ENCODE data around the gene ABL1.

ABL1 gene

GRCh38 chr9:130825351-130825651, 9.8 kb upstream of the ABL1 start:
- H2BK5ac ChIP-seq (ENCODE audit: low read depth, low read length, poor library complexity, severe bottlenecking): no peak overlapping the region
- no peaks in the 10 kb centered on the region for H3K9me3 ChIP-seq (ENCODE audit: control insufficient read depth, low read length)
- H2BK12ac ChIP-seq (ENCODE audit: low read length in 2 of 2): no peak overlapping the region
- no peak overlapping the region for H4K91ac ChIP-seq (ENCODE audit: low read length)
- peaks cover 14% of the 10 kb centered on the region for H3K4me1 ChIP-seq (ENCODE audit: control insufficient read depth, insufficient read depth, low read depth, low read length)
- no peak overlapping the region for H3K14ac ChIP-seq (ENCODE audit: low read length in 2 of 2)
- H3K4me3 ChIP-seq (ENCODE audit: insufficient read depth in 1 of 2, low read depth in 1 of 2, low read length in 2 of 2): peak overlapping the region in 1 of 2 experiments; percentile 65
- H3K23ac ChIP-seq (ENCODE audit: low read length in 2 of 2): no peak overlapping the region
- no peaks in the 10 kb centered on the region for H3K27me3 ChIP-seq (ENCODE audit: control insufficient read depth in 1 of 2, insufficient read depth in 1 of 2, low read length in 2 of 2)
- H2BK120ac ChIP-seq (ENCODE audit: low read depth, low read length): no peak overlapping the region
- no peak overlapping the region for H3K4me2 ChIP-seq (ENCODE audit: low read length, poor library complexity, severe bottlenecking)
- H3K27ac ChIP-seq (ENCODE audit: low read length, poor library complexity, severe bottlenecking): peak overlapping the region; percentile 95
- no peaks in the 10 kb centered on the region for H3K36me3 ChIP-seq (ENCODE audit: control insufficient read depth in 1 of 2, insufficient read depth in 2 of 2, low read depth in 1 of 2, low read length in 2 of 2)
- peaks cover 9% of the 10 kb centered on the region for H3K79me1 ChIP-seq (replicated peaks; ENCODE audit: low read length, poor library complexity, severe bottlenecking)
- no peak overlapping the region for H3K4ac ChIP-seq (ENCODE audit: low read depth in 1 of 2, low read length in 2 of 2)
- H4K8ac ChIP-seq (ENCODE audit: low read length): no peak overlapping the region
- H3K18ac ChIP-seq (ENCODE audit: low read depth in 1 of 2, low read length in 2 of 2): no peak overlapping the region
- no peak overlapping the region for H2BK15ac ChIP-seq (ENCODE audit: low read depth, poor library complexity, severe bottlenecking)
- H2AFZ ChIP-seq (ENCODE audit: low read depth, low read length): no peak overlapping the region
- H2AK5ac ChIP-seq (ENCODE audit: low read length, severe bottlenecking): no peak overlapping the region
- DNase-seq: no peak
- peak overlapping the region; percentile 79 for H3K9ac ChIP-seq (ENCODE audit: low read length)

GRCh38 chr9:130825809-130826208, 9.2 kb upstream of the ABL1 start:
- H4K8ac ChIP-seq (ENCODE audit: low read length): no peak overlapping the region
- H2BK120ac ChIP-seq (ENCODE audit: low read depth, low read length): no peak overlapping the region
- H3K79me1 ChIP-seq (replicated peaks; ENCODE audit: low read length, poor library complexity, severe bottlenecking): peaks cover 9% of the 10 kb centered on the region
- WGBS: 83% methylated on average over 5 of the region's 5 CpGs
- H3K14ac ChIP-seq (ENCODE audit: low read length in 2 of 2): no peak overlapping the region
- no peak overlapping the region for H3K23ac ChIP-seq (ENCODE audit: low read length in 2 of 2)
- H2AFZ ChIP-seq (ENCODE audit: low read depth, low read length): no peak overlapping the region
- peak overlapping the region; percentile 22 for H3K4me2 ChIP-seq (ENCODE audit: low read length, poor library complexity, severe bottlenecking)
- peak overlapping the region; percentile 85 for H2AK5ac ChIP-seq (ENCODE audit: low read length, severe bottlenecking)
- no peak overlapping the region for H2BK5ac ChIP-seq (ENCODE audit: low read depth, low read length, poor library complexity, severe bottlenecking)
- H3K4me1 ChIP-seq (ENCODE audit: control insufficient read depth, insufficient read depth, low read depth, low read length): peaks cover 15% of the 10 kb centered on the region
- no peak overlapping the region for H4K91ac ChIP-seq (ENCODE audit: low read length)
- H3K9me3 ChIP-seq (ENCODE audit: control insufficient read depth, low read length): no peaks in the 10 kb centered on the region
- no peak overlapping the region for H2BK12ac ChIP-seq (ENCODE audit: low read length in 2 of 2)
- H3K9ac ChIP-seq (ENCODE audit: low read length): peak overlapping the region; percentile 79
- H3K27me3 ChIP-seq (ENCODE audit: control insufficient read depth in 1 of 2, insufficient read depth in 1 of 2, low read length in 2 of 2): no peaks in the 10 kb centered on the region
- no peak overlapping the region for H3K4ac ChIP-seq (ENCODE audit: low read depth in 1 of 2, low read length in 2 of 2)
- peak overlapping the region in 1 of 2 experiments; percentile 65 for H3K4me3 ChIP-seq (ENCODE audit: insufficient read depth in 1 of 2, low read depth in 1 of 2, low read length in 2 of 2)
- H3K27ac ChIP-seq (ENCODE audit: low read length, poor library complexity, severe bottlenecking): peak overlapping the region; percentile 85
- DNase-seq: no peak
- no peak overlapping the region for H3K18ac ChIP-seq (ENCODE audit: low read depth in 1 of 2, low read length in 2 of 2)
- H2BK15ac ChIP-seq (ENCODE audit: low read depth, poor library complexity, severe bottlenecking): no peak overlapping the region
- H3K36me3 ChIP-seq (ENCODE audit: control insufficient read depth in 1 of 2, insufficient read depth in 2 of 2, low read depth in 1 of 2, low read length in 2 of 2): no peaks in the 10 kb centered on the region

GRCh38 chr9:130829762-130830161, 5.3 kb upstream of the ABL1 start:
- Histone ChIP-seq H3K4ac (ENCODE audit: low read depth in 1 of 2, low read length in 2 of 2) (no peak overlapping the region), H2BK120ac (ENCODE audit: low read depth, low read length) (no peak overlapping the region), H2AK5ac (ENCODE audit: low read length, severe bottlenecking) (no peak overlapping the region), H2BK5ac (ENCODE audit: low read depth, low read length, poor library complexity, severe bottlenecking) (no peak overlapping the region), H3K4me2 (ENCODE audit: low read length, poor library complexity, severe bottlenecking) (no peak overlapping the region), H3K27ac (ENCODE audit: low read length, poor library complexity, severe bottlenecking) (no peak overlapping the region), H2BK15ac (ENCODE audit: low read depth, poor library complexity, severe bottlenecking) (no peak overlapping the region), H3K9ac (ENCODE audit: low read length) (peak overlapping the region; percentile 1), H4K8ac (ENCODE audit: low read length) (no peak overlapping the region), H3K4me1 (ENCODE audit: control insufficient read depth, insufficient read depth, low read depth, low read length) (peaks cover 12% of the 10 kb centered on the region), H3K18ac (ENCODE audit: low read depth in 1 of 2, low read length in 2 of 2) (no peak overlapping the region), H2AFZ (ENCODE audit: low read depth, low read length) (no peak overlapping the region), H2BK12ac (ENCODE audit: low read length in 2 of 2) (no peak overlapping the region), H3K27me3 (ENCODE audit: control insufficient read depth in 1 of 2, insufficient read depth in 1 of 2, low read length in 2 of 2) (no peaks in the 10 kb centered on the region), H3K23ac (ENCODE audit: low read length in 2 of 2) (no peak overlapping the region), H3K9me3 (ENCODE audit: control insufficient read depth, low read length) (no peaks in the 10 kb centered on the region), H3K14ac (ENCODE audit: low read length in 2 of 2) (no peak overlapping the region), H4K91ac (ENCODE audit: low read length) (no peak overlapping the region), H3K79me1 (replicated peaks; ENCODE audit: low read length, poor library complexity, severe bottlenecking) (peaks cover 11% of the 10 kb centered on the region), H3K4me3 (ENCODE audit: insufficient read depth in 1 of 2, low read depth in 1 of 2, low read length in 2 of 2) (no peak overlapping the region), H3K36me3 (ENCODE audit: control insufficient read depth in 1 of 2, insufficient read depth in 2 of 2, low read depth in 1 of 2, low read length in 2 of 2) (no peaks in the 10 kb centered on the region)
- no peak for DNase-seq
- WGBS: no CpG with 5 or more reads among the region's 1 CpG

- Histone ChIP-seq H3K9ac (ENCODE audit: low read length) (peak overlapping the region; percentile 1), H2BK15ac (ENCODE audit: low read depth, poor library complexity, severe bottlenecking) (no peak overlapping the region), H3K36me3 (ENCODE audit: control insufficient read depth in 1 of 2, insufficient read depth in 2 of 2, low read depth in 1 of 2, low read length in 2 of 2) (no peaks in the 10 kb centered on the region), H3K27ac (ENCODE audit: low read length, poor library complexity, severe bottlenecking) (no peak overlapping the region), H2AFZ (ENCODE audit: low read depth, low read length) (no peak overlapping the region), H4K8ac (ENCODE audit: low read length) (no peak overlapping the region), H3K4me3 (ENCODE audit: insufficient read depth in 1 of 2, low read depth in 1 of 2, low read length in 2 of 2) (no peak overlapping the region), H2BK12ac (ENCODE audit: low read length in 2 of 2) (no peak overlapping the region), H3K23ac (ENCODE audit: low read length in 2 of 2) (no peak overlapping the region), H2BK120ac (ENCODE audit: low read depth, low read length) (no peak overlapping the region), H3K4ac (ENCODE audit: low read depth in 1 of 2, low read length in 2 of 2) (no peak overlapping the region), H3K79me1 (replicated peaks; ENCODE audit: low read length, poor library complexity, severe bottlenecking) (peaks cover 11% of the 10 kb centered on the region), H4K91ac (ENCODE audit: low read length) (no peak overlapping the region), H3K4me2 (ENCODE audit: low read length, poor library complexity, severe bottlenecking) (no peak overlapping the region), H3K27me3 (ENCODE audit: control insufficient read depth in 1 of 2, insufficient read depth in 1 of 2, low read length in 2 of 2) (no peaks in the 10 kb centered on the region), H3K14ac (ENCODE audit: low read length in 2 of 2) (no peak overlapping the region), H3K4me1 (ENCODE audit: control insufficient read depth, insufficient read depth, low read depth, low read length) (peaks cover 14% of the 10 kb centered on the region), H2BK5ac (ENCODE audit: low read depth, low read length, poor library complexity, severe bottlenecking) (no peak overlapping the region), H3K9me3 (ENCODE audit: control insufficient read depth, low read length) (no peaks in the 10 kb centered on the region), H2AK5ac (ENCODE audit: low read length, severe bottlenecking) (no peak overlapping the region), H3K18ac (ENCODE audit: low read depth in 1 of 2, low read length in 2 of 2) (no peak overlapping the region)
- no peak for DNase-seq
- WGBS: 93% methylated on average over 3 of the region's 3 CpGs
These were observed 4.8 kb upstream of the ABL1 start for GRCh38 chr9:130830231-130830760.

Measured in mesenchymal stem cell (in vitro differentiated cells and primary cell).